PC-3 (cell line): ENCODE data around the gene NAV2.

Experiments used
- EZH2 ChIP-seq: fragments of 300-600 bp; sonication (generic); IDR thresholded peaks from one replicate; pipeline ENCODE4 v1.6.1; 2017; ENCODE audit warnings: antibody characterized with exemption, mild to moderate bottlenecking, low read length; ENCODE audit not compliant: unreplicated experiment
- EZH2phosphoT487 ChIP-seq: fragments of 300-600 bp; sonication (generic); IDR thresholded peaks from 2 replicates; pipeline ENCODE4 v1.6.1; 2018; ENCODE audit warnings: mild to moderate bottlenecking, antibody characterized with exemption, low read length, borderline replicate concordance
- TF ChIP-seq, protein P1 (sequence below): fragments of 300-600 bp; sonication (generic); conservative IDR thresholded peaks from 2 replicates; pipeline ENCODE4 v1.5.1; 2017; ENCODE audit warnings: antibody characterized with exemption, low read depth, mild to moderate bottlenecking, low read length

DNA sequence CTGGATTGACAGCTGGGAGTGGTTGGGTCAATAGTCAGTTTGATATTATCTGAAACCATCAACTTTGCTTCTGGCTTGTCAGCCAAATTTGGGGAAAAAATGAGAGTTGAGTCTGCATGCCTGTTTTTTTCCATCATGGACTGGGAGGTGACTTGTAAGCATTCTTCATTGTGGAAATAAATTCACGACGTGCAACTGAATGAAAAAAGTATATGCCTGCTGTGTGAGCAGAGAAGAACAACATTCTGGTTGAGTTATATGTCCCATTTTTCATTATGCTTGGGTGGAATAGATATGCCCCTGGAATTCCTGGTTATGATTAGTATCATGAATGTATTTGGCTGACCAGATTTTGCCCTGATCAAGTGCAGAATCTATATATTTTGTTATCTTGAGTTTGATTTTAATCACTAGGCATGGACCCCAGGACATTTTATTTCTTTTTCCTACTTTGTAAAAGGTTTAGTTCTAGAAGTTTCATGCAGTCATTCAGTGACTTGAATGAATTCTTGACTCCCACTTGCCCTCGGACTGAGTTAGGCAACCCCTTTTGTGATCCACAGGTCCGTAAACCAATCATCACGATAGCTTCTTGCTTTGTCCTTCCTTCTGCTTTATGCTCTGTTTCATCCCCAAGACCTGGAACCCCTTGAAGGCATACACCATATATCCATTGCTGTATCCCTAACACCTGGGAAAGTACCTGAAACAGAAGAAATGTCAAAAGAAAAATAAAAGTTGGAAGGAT, 205.8 kb downstream of the NAV2 start:
- TF ChIP-seq, protein P1, sequence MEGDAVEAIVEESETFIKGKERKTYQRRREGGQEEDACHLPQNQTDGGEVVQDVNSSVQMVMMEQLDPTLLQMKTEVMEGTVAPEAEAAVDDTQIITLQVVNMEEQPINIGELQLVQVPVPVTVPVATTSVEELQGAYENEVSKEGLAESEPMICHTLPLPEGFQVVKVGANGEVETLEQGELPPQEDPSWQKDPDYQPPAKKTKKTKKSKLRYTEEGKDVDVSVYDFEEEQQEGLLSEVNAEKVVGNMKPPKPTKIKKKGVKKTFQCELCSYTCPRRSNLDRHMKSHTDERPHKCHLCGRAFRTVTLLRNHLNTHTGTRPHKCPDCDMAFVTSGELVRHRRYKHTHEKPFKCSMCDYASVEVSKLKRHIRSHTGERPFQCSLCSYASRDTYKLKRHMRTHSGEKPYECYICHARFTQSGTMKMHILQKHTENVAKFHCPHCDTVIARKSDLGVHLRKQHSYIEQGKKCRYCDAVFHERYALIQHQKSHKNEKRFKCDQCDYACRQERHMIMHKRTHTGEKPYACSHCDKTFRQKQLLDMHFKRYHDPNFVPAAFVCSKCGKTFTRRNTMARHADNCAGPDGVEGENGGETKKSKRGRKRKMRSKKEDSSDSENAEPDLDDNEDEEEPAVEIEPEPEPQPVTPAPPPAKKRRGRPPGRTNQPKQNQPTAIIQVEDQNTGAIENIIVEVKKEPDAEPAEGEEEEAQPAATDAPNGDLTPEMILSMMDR = no peak
- no peak for TF ChIP-seq EZH2phosphoT487
- TF ChIP-seq EZH2 = no peak
